Activated CD4-positive, alpha-beta T cell treated with anti-CD3 and anti-CD28 coated beads, Interleukin-2, amount 10 ng/mL, durations not matched to agents 7 days and 5 days (primary cell): Measurements from ENCODE around the gene GPBAR1. TPM values are rescaled to one million over a fixed set of nuclear protein-coding genes. Genes with fewer than 3 reads are reported as not detected.
A peak's percentile ranks its signal among the peaks of the same experiment; 100 is the strongest.

Experiments
- CTCF ChIA-PET: fragments of 350-600 bp; sonication (Branson Sonifier 250); formaldehyde crosslinking; loops from one replicate; lab custom pipeline; 2021; ENCODE audit warnings: antibody characterized with exemption; lab: Charles Lee
- POLR2A ChIA-PET: fragments of 350-600 bp; sonication (Branson Sonifier 250); formaldehyde crosslinking; loops from one replicate; lab custom pipeline; 2021; ENCODE audit warnings: antibody characterized with exemption; lab: Charles Lee
- DNase-seq: peaks from one replicate; pipeline ENCODE4 v3.0.0-alpha.2; 2020
- H3K27ac Mint-ChIP-seq: one replicate; pipeline ENCODE4 v1.8.0; 2021; ENCODE audit warnings: mild to moderate bottlenecking, moderate library complexity, mixed read lengths
- H3K27me3 Mint-ChIP-seq: one replicate; pipeline ENCODE4 v1.8.0; 2021; ENCODE audit warnings: mixed read lengths
- H3K36me3 Mint-ChIP-seq: one replicate; pipeline ENCODE4 v1.8.0; 2021; ENCODE audit warnings: low read depth, mixed read lengths
- H3K4me1 Mint-ChIP-seq: one replicate; pipeline ENCODE4 v1.8.0; 2021; ENCODE audit warnings: mixed read lengths
- H3K4me3 Mint-ChIP-seq: one replicate; pipeline ENCODE4 v1.8.0; 2021; ENCODE audit warnings: mild to moderate bottlenecking, moderate library complexity, mixed read lengths
- H3K9me3 Mint-ChIP-seq: one replicate; pipeline ENCODE4 v1.8.0; 2021; ENCODE audit warnings: mixed read lengths
- total RNA-seq, 2 experiments: library from RNA; stranded (reverse); gene quantifications; one replicate each; pipeline ENCODE4 v1.2.3, GENCODE V29; 2021

Gene GPBAR1
- total RNA-seq = 1 to 10 TPM; 1.0 to 1.2 TPM

- DNase-seq = no peak
- Mint-ChIP-seq H3K27me3 (no peaks in the 10 kb centered on the region), H3K27ac (peak within 1 kb of the TSS; percentile 3), H3K36me3 (peaks cover 9% of the 10 kb centered on the region), H3K4me1 (peaks cover 35% of the 10 kb centered on the region), H3K4me3 (no peak within 1 kb of the TSS), H3K9me3 (no peaks in the 10 kb centered on the region)
- ChIA-PET CTCF (interaction anchor here (1.3 to 4.7 kb wide), 2 partner anchors 11 to 15 kb away, joined by 4 to 30 read pairs; partner anchors contain the start of genes AAMP and PNKD), POLR2A (no interaction called here)
Measured at GRCh38 chr2:218260742-218261422, at the start of gene GPBAR1. TSS of gene GPBAR1 (plus strand) at chr2:218261015. CDS start at chr2:218262725, 1,710 bp downstream.

- DNase-seq = no peak
- Mint-ChIP-seq H3K27me3 (peaks cover 3% of the 10 kb centered on the region), H3K9me3 (peaks cover 7% of the 10 kb centered on the region), H3K4me3 (no peak overlapping the region), H3K4me1 (peaks cover 20% of the 10 kb centered on the region), H3K27ac (no peak overlapping the region), H3K36me3 (peaks cover 21% of the 10 kb centered on the region)
- ChIA-PET POLR2A (no interaction called here), CTCF (interaction anchor here (0.6 to 1.2 kb wide), 2 partner anchors 15 to 79 kb away, joined by 3 to 4 read pairs; no protein-coding TSS in a partner anchor)
Measured at GRCh38 chr2:218214116-218214515, 46.7 kb upstream of the GPBAR1 start.

GRCh38 chr2:218216336-218216673, 44.5 kb upstream of the GPBAR1 start:
- Mint-ChIP-seq H3K27me3 (peaks cover 3% of the 10 kb centered on the region), H3K9me3 (no peaks in the 10 kb centered on the region), H3K4me3 (peak overlapping the region; percentile 100), H3K27ac (peak overlapping the region; percentile 94), H3K36me3 (peaks cover 42% of the 10 kb centered on the region), H3K4me1 (peaks cover 40% of the 10 kb centered on the region)
- no peak for DNase-seq
- CTCF ChIA-PET = interaction anchor here (0.7 to 1.7 kb wide), 6 partner anchors 10 to 346 kb away, joined by 3 to 4 read pairs (median 3); no protein-coding TSS in a partner anchor
- POLR2A ChIA-PET = interaction anchor here (0.6 to 1.0 kb wide), 4 partner anchors 14 to 1338 kb away, joined by 3 to 8 read pairs (median 4); no protein-coding TSS in a partner anchor

- ChIA-PET POLR2A (interaction anchor here (0.8 to 1.0 kb wide), 2 partner anchors 13 to 14 kb away, joined by 3 to 5 read pairs; no protein-coding TSS in a partner anchor), CTCF (interaction anchor here (1.0 to 1.7 kb wide), 2 partner anchors 15 to 40 kb away, joined by 3 read pairs; no protein-coding TSS in a partner anchor)
- H3K36me3 Mint-ChIP-seq = peaks cover 47% of the 10 kb centered on the region
Measured at GRCh38 chr2:218216674-218217359, 44.0 kb upstream of the GPBAR1 start, which contains the start of gene ARPC2. TSS of gene ARPC2 (plus strand) at chr2:218217189. CDS start at chr2:218217471, 282 bp downstream.

GRCh38 chr2:218217360-218218267, 43.2 kb upstream of the GPBAR1 start:
- Mint-ChIP-seq H3K27ac (peak overlapping the region; percentile 94), H3K9me3 (no peaks in the 10 kb centered on the region), H3K36me3 (peaks cover 48% of the 10 kb centered on the region), H3K4me1 (peaks cover 50% of the 10 kb centered on the region), H3K27me3 (no peaks in the 10 kb centered on the region), H3K4me3 (peak overlapping the region; percentile 100)
- DNase-seq = peak; percentile 70
- CTCF ChIA-PET = interaction anchor here (1.7 kb wide), 1 partner anchor 16 kb away, joined by 3 read pairs; no protein-coding TSS in a partner anchor
- POLR2A ChIA-PET = no interaction called here

More at GRCh38 chr2:218216674-218217359, 44.0 kb upstream of the GPBAR1 start, which contains the start of gene ARPC2:
- DNase-seq = peak; percentile 95
- H3K4me3 Mint-ChIP-seq = peak within 1 kb of the TSS; percentile 100
- H3K9me3 Mint-ChIP-seq = no peaks in the 10 kb centered on the region
- peaks cover 2% of the 10 kb centered on the region for H3K27me3 Mint-ChIP-seq
- peak within 1 kb of the TSS; percentile 94 for H3K27ac Mint-ChIP-seq
- H3K4me1 Mint-ChIP-seq = peaks cover 45% of the 10 kb centered on the region

GRCh38 chr2:218218268-218219185, 42.3 kb upstream of the GPBAR1 start:
- Mint-ChIP-seq H3K36me3 (peaks cover 56% of the 10 kb centered on the region), H3K4me3 (peak overlapping the region; percentile 100), H3K27me3 (no peaks in the 10 kb centered on the region), H3K4me1 (peaks cover 59% of the 10 kb centered on the region), H3K9me3 (no peaks in the 10 kb centered on the region), H3K27ac (peak overlapping the region; percentile 94)
- peak; percentile 47 for DNase-seq
- ChIA-PET CTCF (interaction anchor here (0.6 to 4.5 kb wide), 3 partner anchors 11 to 178 kb away, joined by 3 to 14 read pairs (median 4); no protein-coding TSS in a partner anchor), POLR2A (interaction anchor here (0.7 to 1.2 kb wide), 2 partner anchors 10 to 177 kb away, joined by 3 to 4 read pairs; no protein-coding TSS in a partner anchor)

GRCh38 chr2:218219934-218220333, 40.9 kb upstream of the GPBAR1 start:
- POLR2A ChIA-PET = interaction anchor here (0.5 to 1.2 kb wide), 4 partner anchors 13 to 176 kb away, joined by 3 to 4 read pairs (median 3); partner anchors contain the start of genes AAMP and PNKD
- H3K4me3 Mint-ChIP-seq = peak overlapping the region; percentile 100
- CTCF ChIA-PET = interaction anchor here (0.6 to 4.5 kb wide), 5 partner anchors 27 to 79 kb away, joined by 3 to 14 read pairs (median 5); partner anchors contain the start of genes AAMP and PNKD
- peak overlapping the region; percentile 94 for H3K27ac Mint-ChIP-seq
- H3K36me3 Mint-ChIP-seq = peaks cover 68% of the 10 kb centered on the region
- no peaks in the 10 kb centered on the region for H3K9me3 Mint-ChIP-seq
- H3K4me1 Mint-ChIP-seq = peaks cover 72% of the 10 kb centered on the region
- H3K27me3 Mint-ChIP-seq = no peaks in the 10 kb centered on the region
- peak; percentile 18 for DNase-seq

- Mint-ChIP-seq H3K9me3 (no peaks in the 10 kb centered on the region), H3K4me3 (peak overlapping the region; percentile 100), H3K27me3 (no peaks in the 10 kb centered on the region), H3K27ac (peak overlapping the region; percentile 54), H3K36me3 (peaks cover 78% of the 10 kb centered on the region), H3K4me1 (peaks cover 80% of the 10 kb centered on the region)
- ChIA-PET CTCF (interaction anchor here (1.8 to 4.5 kb wide), 4 partner anchors 11 to 49 kb away, joined by 4 to 17 read pairs (median 10); partner anchors contain the start of genes AAMP and PNKD), POLR2A (interaction anchor here (1.1 to 1.2 kb wide), 2 partner anchors 9 to 49 kb away, joined by 3 to 7 read pairs; partner anchors contain the start of genes AAMP and PNKD)
- no peak for DNase-seq
Measured at GRCh38 chr2:218221000-218221399, 39.8 kb upstream of the GPBAR1 start.

- Mint-ChIP-seq H3K27ac (no peak overlapping the region), H3K4me1 (peaks cover 88% of the 10 kb centered on the region), H3K9me3 (no peaks in the 10 kb centered on the region), H3K36me3 (peaks cover 90% of the 10 kb centered on the region), H3K27me3 (no peaks in the 10 kb centered on the region), H3K4me3 (peak overlapping the region; percentile 33)
- ChIA-PET CTCF (interaction anchor here (0.5 to 2.4 kb wide), 7 partner anchors 9 to 50 kb away, joined by 3 to 17 read pairs (median 3); no protein-coding TSS in a partner anchor), POLR2A (no interaction called here)
- no peak for DNase-seq
Measured at GRCh38 chr2:218223046-218223445, 37.8 kb upstream of the GPBAR1 start.

- peak overlapping the region; percentile 61 for H3K4me3 Mint-ChIP-seq
- ChIA-PET CTCF (interaction anchor here (0.6 to 1.2 kb wide), 4 partner anchors 10 to 71 kb away, joined by 3 to 5 read pairs (median 4); no protein-coding TSS in a partner anchor), POLR2A (no interaction called here)
- H3K4me1 Mint-ChIP-seq = peaks cover 94% of the 10 kb centered on the region
- DNase-seq = no peak
- no peaks in the 10 kb centered on the region for H3K9me3 Mint-ChIP-seq
- H3K27me3 Mint-ChIP-seq = no peaks in the 10 kb centered on the region
- H3K36me3 Mint-ChIP-seq = peaks cover 91% of the 10 kb centered on the region
- H3K27ac Mint-ChIP-seq = peak overlapping the region; percentile 72
Measured at GRCh38 chr2:218224186-218224585, 36.6 kb upstream of the GPBAR1 start.
